MM.1S (cell line): ENCODE data around the gene GLS.

Source experiments
- CTCF ChIP-seq: fragments of 300-600 bp; sonication (generic); IDR thresholded peaks from 2 replicates; pipeline ENCODE4 v1.5.1; 2016; ENCODE audit warnings: antibody characterized with exemption, low read length, mixed read lengths
- EZH2 ChIP-seq: fragments of 300-600 bp; sonication (generic); optimal IDR thresholded peaks from 2 replicates; pipeline ENCODE3; 2017; ENCODE audit warnings: low read depth, mild to moderate bottlenecking, antibody characterized with exemption, low read length, mixed read lengths
- EZH2phosphoT487 ChIP-seq: fragments of 300-600 bp; sonication (generic); IDR thresholded peaks from 2 replicates; pipeline ENCODE4 v1.6.1; 2018; ENCODE audit warnings: antibody characterized with exemption, low read length

GRCh38 chr2:190908532-190908931 lies 27.9 kb downstream of the GLS start:
- TF ChIP-seq EZH2 (no peak), CTCF (no peak), EZH2phosphoT487 (no peak)
